Activated gamma-delta T cell treated with anti-CD3 and anti-CD28 coated beads, Interleukin-2, amount 50 U/mL, for 16 hours (primary cell): ENCODE results near the gene FRMD4A.

Experiments
- DNase-seq: peaks from one replicate; pipeline ENCODE4 v3.0.0-alpha.2; 2020; ENCODE audit warnings: low read depth

The FRMD4A gene

GRCh38 chr10:14330388-14331061 is at the start of gene FRMD4A:
TSS of gene FRMD4A (minus strand) at chr10:14330924.
- DNase-seq: no peak

DNA sequence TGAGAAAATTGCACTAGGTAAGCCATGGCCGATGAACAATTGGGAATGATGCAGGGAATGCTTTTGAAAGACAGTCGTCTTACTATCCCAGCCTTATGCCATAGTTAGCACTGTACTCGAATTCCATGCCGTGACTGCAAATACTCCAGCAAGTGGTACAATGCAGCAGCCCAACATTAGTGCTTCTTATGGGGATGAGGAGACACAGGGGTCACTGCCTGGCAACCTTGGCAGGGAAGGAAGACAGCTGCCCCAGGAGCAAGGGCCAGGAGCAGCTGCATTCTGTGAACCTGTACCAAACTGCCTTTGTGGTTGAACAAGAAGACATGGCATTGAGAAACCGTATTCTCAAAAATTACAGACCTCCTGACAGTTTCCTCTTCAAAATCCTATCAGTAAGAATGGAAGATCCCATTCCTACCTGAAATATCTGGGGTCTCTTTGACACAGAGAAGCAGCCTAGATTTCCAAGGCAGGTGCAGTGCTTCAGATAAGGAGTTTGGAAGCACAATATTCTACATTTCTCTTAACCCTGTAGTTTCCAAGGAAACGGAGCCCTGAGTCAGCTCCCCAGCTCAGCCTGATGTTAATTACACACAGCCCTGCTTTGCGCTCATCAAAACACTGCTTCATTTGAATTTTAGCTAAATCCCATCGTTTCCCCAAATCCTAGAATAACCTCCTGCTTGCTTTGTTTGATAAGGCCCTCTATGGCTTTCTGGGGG is 49.0 kb upstream of the FRMD4A start:
- no peak for DNase-seq

GRCh38 chr10:14378387-14378960 is 47.8 kb upstream of the FRMD4A start:
- no peak for DNase-seq

- DNase-seq: no peak
Measured at GRCh38 chr10:14377591-14378175, 47.0 kb upstream of the FRMD4A start.

DNA sequence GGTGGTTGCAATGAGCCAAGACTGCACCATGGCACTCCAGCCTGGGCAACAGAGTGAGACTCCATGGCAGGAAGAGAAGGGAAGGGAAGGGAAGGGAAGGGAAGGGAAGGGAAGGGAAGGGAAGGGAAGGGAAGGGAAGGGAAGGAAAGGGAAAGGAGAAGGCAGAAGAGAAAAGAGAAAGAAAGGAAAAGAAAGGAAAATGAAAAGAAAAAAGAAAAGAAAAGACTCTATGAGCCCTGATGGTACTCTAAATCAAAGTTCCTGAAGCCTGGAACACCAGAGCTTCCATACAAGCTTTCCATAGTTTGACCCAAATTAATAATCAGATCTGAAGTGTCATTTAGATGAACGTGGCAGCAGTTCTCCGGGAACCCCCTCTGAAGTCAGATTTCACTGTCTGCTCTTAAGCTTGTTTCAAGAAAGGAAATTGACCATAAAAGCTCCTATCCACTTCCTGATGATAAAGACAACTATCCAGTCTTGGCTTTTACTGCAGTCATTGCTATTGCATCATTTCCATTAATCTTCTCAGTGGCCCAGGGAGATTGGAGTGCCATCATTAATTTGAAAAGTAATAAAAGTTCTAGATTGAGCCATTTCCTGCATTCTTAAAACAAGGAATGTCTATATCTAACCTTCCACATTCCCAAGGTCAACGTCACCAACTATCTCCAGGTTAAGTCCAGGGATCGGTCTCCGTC is 44.2 kb upstream of the FRMD4A start:
- DNase-seq: no peak

- no peak for DNase-seq
Measured at GRCh38 chr10:14372606-14373005, 41.9 kb upstream of the FRMD4A start.

- no peak for DNase-seq
Measured at GRCh38 chr10:14371581-14371980, 40.9 kb upstream of the FRMD4A start.

- no peak for DNase-seq
Measured at GRCh38 chr10:14370894-14371293, 40.2 kb upstream of the FRMD4A start.

GRCh38 chr10:14369906-14370305 is 39.2 kb upstream of the FRMD4A start:
- no peak for DNase-seq

GRCh38 chr10:14366760-14367159 is 36.0 kb upstream of the FRMD4A start:
- no peak for DNase-seq

DNA sequence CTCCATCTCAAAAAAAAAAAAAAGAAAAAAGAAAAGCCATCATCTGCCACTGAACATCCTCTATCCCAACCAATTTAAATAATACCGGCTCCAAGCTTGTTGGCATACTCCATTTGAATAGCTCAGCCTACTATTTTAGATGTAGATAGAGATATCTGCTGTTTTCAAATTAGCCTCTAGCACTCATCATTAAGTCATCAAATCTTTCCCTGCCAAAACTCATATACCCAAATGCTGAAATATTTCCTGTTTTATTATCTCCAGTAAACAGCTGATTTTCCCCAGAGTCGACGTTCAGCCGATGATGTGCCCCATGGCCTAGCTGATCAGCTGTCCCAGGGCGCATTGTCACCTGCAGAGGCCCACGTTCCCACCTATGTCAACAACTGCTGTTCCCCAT is 34.5 kb upstream of the FRMD4A start:
- no peak for DNase-seq

DNA sequence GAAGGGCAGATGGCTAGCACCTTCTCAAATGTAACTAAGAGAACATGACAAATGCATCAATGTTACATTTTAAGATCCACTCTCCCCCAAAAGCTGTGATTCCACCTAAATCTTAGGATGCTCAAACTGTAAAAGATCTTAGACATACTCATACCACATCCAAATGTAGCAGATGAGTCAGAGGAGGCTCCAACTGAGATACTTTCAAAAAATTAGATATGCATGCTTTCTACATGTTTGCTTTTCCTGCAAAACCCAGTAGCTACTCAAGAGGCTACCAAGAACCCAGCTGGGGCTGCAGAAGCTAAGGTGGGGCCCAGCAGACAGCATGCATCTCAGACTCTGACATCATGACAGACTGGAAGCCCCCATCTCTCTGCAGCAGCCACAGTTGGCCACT is 31.4 kb upstream of the FRMD4A start:
- DNase-seq: no peak

GRCh38 chr10:14360961-14361360 is 30.2 kb upstream of the FRMD4A start:
- DNase-seq: no peak

DNA sequence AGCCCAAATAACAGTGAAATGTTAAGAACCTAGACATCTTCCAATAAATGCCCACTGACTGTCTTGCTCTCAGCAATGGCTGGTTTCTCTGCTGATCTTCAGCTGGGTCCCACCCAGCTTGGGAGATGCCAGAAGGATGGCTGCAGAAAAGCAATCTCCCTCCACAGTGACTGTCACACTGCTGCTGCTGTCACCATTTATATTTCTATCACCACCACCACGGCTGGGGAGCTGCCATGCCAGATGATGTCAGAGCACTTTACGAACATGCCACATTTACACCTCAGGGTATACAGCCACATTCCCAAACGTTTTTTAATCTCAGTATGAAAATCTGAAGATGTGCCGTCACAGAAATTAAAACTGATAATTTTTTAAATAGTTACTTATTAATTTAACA is 29.8 kb upstream of the FRMD4A start:
- DNase-seq: no peak

GRCh38 chr10:14358886-14359573 is 28.3 kb upstream of the FRMD4A start:
- DNase-seq: no peak

DNA sequence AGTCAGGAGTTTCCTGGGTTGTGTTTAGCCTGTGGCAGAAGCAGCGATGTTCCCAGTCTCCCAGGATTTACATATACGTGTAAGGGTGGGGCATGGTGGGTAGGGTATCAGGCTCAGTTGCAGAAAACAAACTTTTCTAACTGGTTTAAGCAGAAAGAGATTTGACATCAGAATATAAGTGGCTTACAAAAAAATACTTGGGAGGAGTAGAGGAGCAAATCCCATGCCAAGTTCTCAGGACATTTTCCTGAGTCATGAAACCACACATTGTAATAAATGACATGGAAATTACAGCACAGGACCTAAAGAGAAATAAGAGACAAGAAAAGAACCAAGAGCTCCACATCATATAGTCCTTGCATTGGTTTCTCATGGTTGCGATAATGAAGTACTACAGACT is 26.2 kb upstream of the FRMD4A start:
- DNase-seq: no peak

DNA sequence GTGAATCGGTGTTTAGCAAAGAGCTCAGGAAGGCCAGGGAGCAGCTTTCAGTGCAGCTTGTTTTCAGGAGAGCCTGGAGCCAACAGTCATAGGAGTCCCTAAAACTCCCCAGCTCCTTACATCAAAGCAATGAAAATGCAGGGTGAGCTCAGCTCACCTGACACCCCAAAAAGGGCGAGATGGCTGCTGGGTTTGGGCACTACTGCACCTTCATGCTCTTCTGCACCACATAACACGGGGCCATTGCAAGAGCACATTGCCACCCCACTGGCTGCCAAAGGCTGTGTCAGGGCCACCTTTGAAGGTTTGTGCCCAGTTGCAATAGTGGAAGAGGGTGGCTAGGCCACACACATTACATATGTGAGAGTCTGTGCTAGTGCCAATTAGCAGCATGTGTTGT is 25.0 kb upstream of the FRMD4A start:
- no peak for DNase-seq

GRCh38 chr10:14353291-14353913 is 22.7 kb upstream of the FRMD4A start:
- no peak for DNase-seq

DNA sequence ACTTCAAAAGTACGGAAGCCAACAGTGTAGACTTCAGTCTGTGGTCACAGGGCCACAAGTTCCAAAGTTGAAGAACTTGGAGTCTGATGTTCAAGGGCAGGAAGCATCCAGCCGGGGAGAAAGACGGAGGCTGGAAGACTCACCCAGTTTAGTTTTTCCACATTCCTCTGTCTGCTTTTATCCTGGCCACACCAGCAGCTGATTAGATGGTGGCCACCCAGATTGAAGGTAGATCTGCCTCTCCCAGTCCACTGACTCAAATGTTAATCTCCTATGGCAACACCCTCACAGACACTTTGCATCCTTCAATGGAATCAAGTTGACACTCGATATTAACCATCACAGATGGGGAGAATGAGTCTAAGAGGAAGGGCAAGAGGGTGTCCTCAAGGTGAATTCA is 19.3 kb upstream of the FRMD4A start:
- no peak for DNase-seq

GRCh38 chr10:14349081-14349480 is 18.4 kb upstream of the FRMD4A start:
- DNase-seq: no peak

DNA sequence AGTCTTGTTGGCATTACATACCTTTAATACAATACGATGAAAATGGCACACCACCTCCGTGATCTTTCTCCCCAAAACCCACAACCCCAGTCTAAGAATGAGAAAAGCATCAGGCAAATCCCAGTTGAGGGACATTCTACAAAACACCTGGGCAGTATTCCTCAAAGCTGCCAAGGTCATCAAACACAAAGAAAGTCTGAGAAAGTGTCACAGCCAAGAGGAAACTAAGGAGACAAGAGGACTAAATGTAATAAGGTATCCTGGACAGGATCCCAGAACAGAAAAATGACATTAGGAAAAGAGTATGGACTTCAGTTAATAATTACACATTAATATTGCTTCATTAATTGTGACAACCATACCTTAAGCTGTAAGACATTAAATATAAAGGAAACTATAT is 14.5 kb upstream of the FRMD4A start:
- DNase-seq: no peak
